ENCODE measurements around the gene IFI6. TPM values are rescaled to one million over a fixed set of nuclear protein-coding genes. Genes with fewer than 3 reads are reported as not detected.

The IFI6 gene
- total and polyA plus RNA-seq, 7 donors: 9.0 to 245 (median 51.5) TPM

DNA sequence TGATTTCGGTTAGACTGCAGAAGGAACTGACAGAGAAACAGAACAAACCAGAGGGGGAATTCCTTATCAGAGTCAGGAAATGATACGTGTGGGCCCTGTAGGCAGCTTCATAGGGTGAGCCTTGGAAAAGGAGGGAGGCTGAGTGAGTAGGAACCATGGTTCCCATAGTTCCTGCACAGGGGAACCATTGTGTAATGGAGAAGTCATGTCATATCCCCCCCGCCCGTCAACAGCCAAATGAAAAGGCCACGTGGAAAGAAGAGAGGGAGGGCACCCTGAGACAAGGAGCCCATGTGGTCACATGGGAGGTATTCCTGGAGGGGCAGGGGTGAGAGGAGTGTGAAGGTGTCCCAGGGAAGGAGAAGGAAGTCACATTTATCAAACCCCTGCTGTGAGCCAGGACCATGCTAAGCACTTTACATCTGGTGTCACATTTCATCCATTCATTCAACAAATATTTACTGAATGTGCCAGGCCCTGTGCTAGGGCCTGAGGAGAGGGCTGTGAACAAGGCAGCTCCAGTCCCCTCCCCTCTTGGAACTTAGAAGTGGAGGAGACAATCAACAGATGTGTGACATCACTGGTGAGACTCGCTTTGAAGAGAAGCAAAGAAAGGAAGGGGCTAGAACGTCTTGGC lies 21.3 kb downstream of the IFI6 start:
- H3K27me3 ChIP-seq: no peaks in the 10 kb centered on the region
- H3K36me3 ChIP-seq: no peaks in the 10 kb centered on the region
- H3K9me3 ChIP-seq: no peaks in the 10 kb centered on the region
- H3K4me1 ChIP-seq: peaks cover 0 to 29% (median 21%) of the 10 kb centered on the region in 4 donors
- intact Hi-C loops (cut with DNase I): no loop called here
- H3K27ac ChIP-seq: peak overlapping the region in 3 of 4 donors; percentile 12 to 50 (median 50)
- no peak for DNase-seq
- TF ChIP-seq POLR2A (IDR thresholded peaks at IDR 0.05) (no peak), EP300 (IDR thresholded peaks at IDR 0.05) (no peak), POLR2AphosphoS5 (IDR thresholded peaks at IDR 0.05) (no peak)
- TF ChIP-seq, protein P1, sequence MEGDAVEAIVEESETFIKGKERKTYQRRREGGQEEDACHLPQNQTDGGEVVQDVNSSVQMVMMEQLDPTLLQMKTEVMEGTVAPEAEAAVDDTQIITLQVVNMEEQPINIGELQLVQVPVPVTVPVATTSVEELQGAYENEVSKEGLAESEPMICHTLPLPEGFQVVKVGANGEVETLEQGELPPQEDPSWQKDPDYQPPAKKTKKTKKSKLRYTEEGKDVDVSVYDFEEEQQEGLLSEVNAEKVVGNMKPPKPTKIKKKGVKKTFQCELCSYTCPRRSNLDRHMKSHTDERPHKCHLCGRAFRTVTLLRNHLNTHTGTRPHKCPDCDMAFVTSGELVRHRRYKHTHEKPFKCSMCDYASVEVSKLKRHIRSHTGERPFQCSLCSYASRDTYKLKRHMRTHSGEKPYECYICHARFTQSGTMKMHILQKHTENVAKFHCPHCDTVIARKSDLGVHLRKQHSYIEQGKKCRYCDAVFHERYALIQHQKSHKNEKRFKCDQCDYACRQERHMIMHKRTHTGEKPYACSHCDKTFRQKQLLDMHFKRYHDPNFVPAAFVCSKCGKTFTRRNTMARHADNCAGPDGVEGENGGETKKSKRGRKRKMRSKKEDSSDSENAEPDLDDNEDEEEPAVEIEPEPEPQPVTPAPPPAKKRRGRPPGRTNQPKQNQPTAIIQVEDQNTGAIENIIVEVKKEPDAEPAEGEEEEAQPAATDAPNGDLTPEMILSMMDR (IDR thresholded peaks at IDR 0.05): no peak
- WGBS, 2 donors: 62 to 64% methylated on average over 7 of the region's 7 CpGs
- H3K4me3 ChIP-seq: no peak overlapping the region

DNA sequence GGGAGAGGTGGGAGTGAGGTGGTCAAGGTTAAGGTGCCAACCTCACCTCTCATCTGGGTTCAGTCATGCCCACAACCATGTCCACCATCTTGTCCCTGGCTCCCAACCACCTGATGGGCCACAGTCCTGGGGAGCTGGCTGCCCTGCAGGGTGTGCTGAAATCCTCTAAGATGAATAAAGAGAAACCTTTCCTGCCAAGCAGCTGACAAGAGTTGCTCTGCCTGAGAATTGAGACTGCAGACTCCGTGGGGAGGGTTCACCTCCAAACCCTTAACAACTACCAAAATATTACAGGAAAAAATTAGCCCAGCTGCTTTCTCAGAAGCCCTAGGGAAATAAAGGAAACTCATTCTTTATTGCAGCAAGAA lies 21.8 kb downstream of the IFI6 start:
- Histone ChIP-seq H3K4me1 (peaks cover 0 to 24% (median 19%) of the 10 kb centered on the region in 4 donors), H3K9me3 (no peaks in the 10 kb centered on the region), H3K36me3 (no peaks in the 10 kb centered on the region), H3K27me3 (no peaks in the 10 kb centered on the region), H3K27ac (peak overlapping the region in 3 of 4 donors; percentile 12 to 50 (median 50)), H3K4me3 (no peak overlapping the region)
- intact Hi-C loops (cut with DNase I): no loop called here
- TF ChIP-seq, protein P1 (IDR thresholded peaks at IDR 0.05): no peak
- TF ChIP-seq POLR2A (IDR thresholded peaks at IDR 0.05) (no peak), EP300 (IDR thresholded peaks at IDR 0.05) (no peak), POLR2AphosphoS5 (IDR thresholded peaks at IDR 0.05) (no peak)
- DNase-seq: no peak
- WGBS, 2 donors: 71 to 79% methylated on average over 1 of the region's 1 CpG

DNA sequence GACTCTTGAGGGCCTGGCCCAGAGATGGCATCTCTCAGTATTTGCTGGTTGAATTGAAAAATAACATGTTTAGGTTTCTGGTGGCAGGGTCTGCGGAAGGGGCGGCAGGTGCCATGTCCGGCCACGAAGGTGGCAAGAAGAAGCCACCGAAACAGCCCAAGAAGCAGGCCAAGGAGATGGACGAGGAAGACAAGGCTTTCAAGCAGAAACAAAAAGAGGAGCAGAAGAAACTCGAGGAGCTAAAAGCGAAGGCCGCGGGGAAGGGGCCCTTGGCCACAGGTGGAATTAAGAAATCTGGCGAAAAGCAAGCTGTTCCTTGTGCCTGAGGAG lies 22.7 kb downstream of the IFI6 start:
- H3K9me3 ChIP-seq: no peaks in the 10 kb centered on the region
- no peaks in the 10 kb centered on the region for H3K27me3 ChIP-seq
- H3K27ac ChIP-seq: no peak overlapping the region
- no peak for DNase-seq
- TF ChIP-seq POLR2AphosphoS5 (IDR thresholded peaks at IDR 0.05): no peak
- TF ChIP-seq EP300 (IDR thresholded peaks at IDR 0.05): no peak
- TF ChIP-seq, protein P1 (IDR thresholded peaks at IDR 0.05): no peak
- no peak for TF ChIP-seq POLR2A (IDR thresholded peaks at IDR 0.05)
- H3K36me3 ChIP-seq: no peaks in the 10 kb centered on the region
- intact Hi-C loops (cut with DNase I): no loop called here
- WGBS, 2 donors: 90 to 96% methylated on average over 11 of the region's 11 CpGs
- no peak overlapping the region for H3K4me3 ChIP-seq
- H3K4me1 ChIP-seq: peaks cover 0 to 22% (median 19%) of the 10 kb centered on the region in 4 donors

DNA sequence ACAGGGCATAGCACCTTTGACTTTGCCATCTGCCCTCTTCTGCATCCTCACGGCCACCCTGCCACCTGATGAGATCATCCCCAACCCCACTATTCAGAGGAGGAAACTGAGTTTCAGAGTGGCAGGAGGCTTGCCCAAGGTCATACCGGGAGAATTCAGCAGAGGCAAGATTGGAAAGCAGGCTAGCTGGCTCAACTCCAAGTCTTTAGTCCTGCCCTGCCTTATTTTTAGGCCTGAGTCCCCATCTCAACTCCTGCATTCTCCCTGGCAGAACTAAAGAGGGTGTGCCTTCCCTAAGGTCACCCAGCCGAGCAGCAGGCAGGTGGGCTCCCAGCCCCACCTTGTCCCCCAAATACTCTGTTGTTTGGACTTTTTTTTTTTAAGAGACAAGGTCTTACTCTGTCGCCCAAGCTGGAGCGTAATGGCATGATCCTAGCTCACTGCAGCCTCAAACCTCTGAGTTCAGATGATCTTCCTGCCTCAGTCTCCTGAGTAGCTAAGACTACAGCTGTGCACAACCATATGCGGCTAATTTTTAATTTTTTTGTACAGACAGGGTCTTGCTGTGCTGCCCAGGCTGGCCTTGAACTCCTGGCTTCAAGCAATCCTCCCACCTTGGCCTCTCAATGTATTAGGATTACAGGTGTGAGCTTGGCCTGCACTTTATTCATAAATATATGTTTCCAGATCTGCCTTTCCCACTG lies 23.2 kb downstream of the IFI6 start:
- DNase-seq: no peak
- no peak overlapping the region for H3K4me3 ChIP-seq
- no peaks in the 10 kb centered on the region for H3K9me3 ChIP-seq
- H3K27me3 ChIP-seq: no peaks in the 10 kb centered on the region
- no peaks in the 10 kb centered on the region for H3K36me3 ChIP-seq
- H3K27ac ChIP-seq: no peak overlapping the region
- WGBS, 2 donors: 71 to 81% methylated on average over 6 of the region's 6 CpGs
- H3K4me1 ChIP-seq: peaks cover 0 to 22% (median 19%) of the 10 kb centered on the region in 4 donors
- intact Hi-C loops (cut with DNase I): no loop called here
- TF ChIP-seq EP300 (IDR thresholded peaks at IDR 0.05) (no peak), POLR2A (IDR thresholded peaks at IDR 0.05) (no peak), POLR2AphosphoS5 (IDR thresholded peaks at IDR 0.05) (no peak)
- TF ChIP-seq, protein P1 (IDR thresholded peaks at IDR 0.05): no peak

All from sigmoid colon (tissue), 7 donors.